ENCODE data around the gene CTSK. TPM values are rescaled to one million over a fixed set of nuclear protein-coding genes. Genes with fewer than 3 reads are reported as not detected.
"Not testable (repeated sequence)": the region's sequence is repeated elsewhere in the genome, so short reads cannot be mapped to it uniquely, and the experiment has no call there.

The CTSK gene
- 10 to 100 TPM; 42.0 to 87.9 (median 45.5) TPM for total RNA-seq

DNA sequence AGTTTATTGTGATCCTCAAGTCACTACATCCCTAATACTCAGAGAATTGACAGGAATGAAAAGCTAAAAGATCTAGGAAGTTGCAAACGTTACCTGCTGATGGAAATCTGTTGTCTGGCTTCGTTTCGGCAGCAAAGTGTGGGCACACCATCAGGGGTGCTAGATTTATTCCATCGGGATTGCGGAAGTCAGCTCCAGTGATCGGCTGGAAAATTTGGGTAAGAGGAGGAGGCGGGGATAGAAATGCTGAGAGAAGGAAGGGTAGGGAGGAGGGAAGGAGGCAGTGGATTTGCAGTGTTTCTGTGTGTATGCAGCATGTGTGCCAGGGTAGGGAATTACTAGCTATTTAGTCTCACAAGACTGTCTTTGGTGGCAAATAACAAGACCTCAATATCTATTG, at the start of gene CTSK:
TSS of gene CTSK (minus strand) at position 140 of the 400 bp plus-strand sequence. CDS start 1,455 bp downstream, outside the sequence.
- Histone ChIP-seq H3K4me3 (peak within 1 kb of the TSS; percentile 19 to 46 (median 22)), H3K9me3 (no peaks in the 10 kb centered on the region), H3K27me3 (no peaks in the 10 kb centered on the region), H3K36me3 (peaks cover 0 to 49% (median 7%) of the 10 kb centered on the region in 3 donors), H3K4me1 (peaks cover 0 to 37% (median 0%) of the 10 kb centered on the region in 4 donors), H3K27ac (peak within 1 kb of the TSS; percentile 17 to 80 (median 57))
- DNase-seq (ENCODE audit: low spot score in 2 of 2), result peak in 1 of 2 donors; percentile 48
- WGBS, 2 donors, result 31 to 33% methylated on average over 7 of the region's 7 CpGs
- TF ChIP-seq POLR2A (IDR thresholded peaks at IDR 0.05), result peak in 1 of 2 donors; percentile 30
- TF ChIP-seq, protein P1, sequence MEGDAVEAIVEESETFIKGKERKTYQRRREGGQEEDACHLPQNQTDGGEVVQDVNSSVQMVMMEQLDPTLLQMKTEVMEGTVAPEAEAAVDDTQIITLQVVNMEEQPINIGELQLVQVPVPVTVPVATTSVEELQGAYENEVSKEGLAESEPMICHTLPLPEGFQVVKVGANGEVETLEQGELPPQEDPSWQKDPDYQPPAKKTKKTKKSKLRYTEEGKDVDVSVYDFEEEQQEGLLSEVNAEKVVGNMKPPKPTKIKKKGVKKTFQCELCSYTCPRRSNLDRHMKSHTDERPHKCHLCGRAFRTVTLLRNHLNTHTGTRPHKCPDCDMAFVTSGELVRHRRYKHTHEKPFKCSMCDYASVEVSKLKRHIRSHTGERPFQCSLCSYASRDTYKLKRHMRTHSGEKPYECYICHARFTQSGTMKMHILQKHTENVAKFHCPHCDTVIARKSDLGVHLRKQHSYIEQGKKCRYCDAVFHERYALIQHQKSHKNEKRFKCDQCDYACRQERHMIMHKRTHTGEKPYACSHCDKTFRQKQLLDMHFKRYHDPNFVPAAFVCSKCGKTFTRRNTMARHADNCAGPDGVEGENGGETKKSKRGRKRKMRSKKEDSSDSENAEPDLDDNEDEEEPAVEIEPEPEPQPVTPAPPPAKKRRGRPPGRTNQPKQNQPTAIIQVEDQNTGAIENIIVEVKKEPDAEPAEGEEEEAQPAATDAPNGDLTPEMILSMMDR (IDR thresholded peaks at IDR 0.05), result no peak
- TF ChIP-seq EP300 (IDR thresholded peaks at IDR 0.05), result peak in 1 of 2 donors; percentile 63

DNA sequence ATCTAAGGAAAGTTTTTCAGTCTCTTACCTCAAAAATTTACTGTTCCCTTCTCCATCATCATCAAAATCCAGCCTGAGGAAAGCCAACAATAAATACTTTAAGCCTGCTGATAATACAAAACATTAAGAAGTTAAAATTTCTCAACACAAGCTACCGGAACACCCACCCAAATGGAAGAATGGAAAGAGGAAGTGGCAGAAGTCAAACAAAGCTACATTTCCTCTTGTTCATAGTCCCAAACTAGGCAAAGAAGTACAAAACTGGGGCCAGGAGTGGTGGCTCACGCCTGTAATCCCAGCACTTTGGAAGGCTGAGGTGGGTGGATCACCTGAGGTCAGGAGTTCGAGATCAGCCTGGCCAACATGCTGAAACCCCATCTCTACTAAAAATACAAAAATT, 44.7 kb upstream of the CTSK start:
- H3K4me1 ChIP-seq; H3K9me3 ChIP-seq; H3K4me3 ChIP-seq; H3K27me3 ChIP-seq; DNase-seq (ENCODE audit: low spot score in 2 of 2): not testable (repeated sequence)
- WGBS, 2 donors, result 85% methylated on average over 3 of the region's 3 CpGs
- Histone ChIP-seq H3K27ac (peak overlapping the region in 2 of 4 donors; percentile 5 to 60), H3K36me3 (peaks cover 0 to 78% (median 0%) of the 10 kb centered on the region in 3 donors)

DNA sequence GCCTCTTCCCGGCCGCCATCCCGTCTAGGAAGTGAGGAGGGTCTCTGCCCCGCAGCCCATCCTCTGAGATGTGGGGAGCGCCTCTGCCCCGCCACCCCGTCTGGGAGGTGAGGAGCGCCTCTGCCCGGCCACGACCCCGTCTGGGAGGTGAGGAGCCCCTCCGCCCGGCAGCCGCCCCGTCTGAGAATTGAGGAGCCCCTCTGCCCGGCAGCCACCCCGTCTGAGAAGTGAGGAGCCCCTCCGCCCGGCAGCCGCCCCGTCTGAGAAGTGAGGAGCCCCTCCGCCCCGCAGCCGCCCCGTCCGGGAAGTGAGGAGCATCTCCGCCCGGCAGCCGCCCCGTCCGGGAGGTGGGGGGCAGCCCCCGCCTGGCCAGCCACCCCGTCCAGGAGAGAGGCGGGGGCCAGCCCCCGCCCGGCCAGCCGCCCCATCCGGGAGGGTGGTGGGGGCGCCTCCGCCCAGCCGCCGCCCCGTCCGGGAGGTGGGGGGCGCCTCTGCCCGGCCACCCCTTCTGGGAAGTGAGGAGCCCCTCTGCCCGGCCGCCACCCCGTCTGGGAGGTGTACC, 42.8 kb upstream of the CTSK start:
- H3K36me3 ChIP-seq, result peaks cover 0 to 69% (median 0%) of the 10 kb centered on the region in 3 donors
- 95 to 97% methylated on average over 13 to 31 of the region's 49 CpGs for WGBS, 2 donors
- not testable (repeated sequence) for H3K27me3 ChIP-seq; H3K4me1 ChIP-seq; H3K4me3 ChIP-seq; H3K9me3 ChIP-seq; DNase-seq (ENCODE audit: low spot score in 2 of 2); H3K27ac ChIP-seq

DNA sequence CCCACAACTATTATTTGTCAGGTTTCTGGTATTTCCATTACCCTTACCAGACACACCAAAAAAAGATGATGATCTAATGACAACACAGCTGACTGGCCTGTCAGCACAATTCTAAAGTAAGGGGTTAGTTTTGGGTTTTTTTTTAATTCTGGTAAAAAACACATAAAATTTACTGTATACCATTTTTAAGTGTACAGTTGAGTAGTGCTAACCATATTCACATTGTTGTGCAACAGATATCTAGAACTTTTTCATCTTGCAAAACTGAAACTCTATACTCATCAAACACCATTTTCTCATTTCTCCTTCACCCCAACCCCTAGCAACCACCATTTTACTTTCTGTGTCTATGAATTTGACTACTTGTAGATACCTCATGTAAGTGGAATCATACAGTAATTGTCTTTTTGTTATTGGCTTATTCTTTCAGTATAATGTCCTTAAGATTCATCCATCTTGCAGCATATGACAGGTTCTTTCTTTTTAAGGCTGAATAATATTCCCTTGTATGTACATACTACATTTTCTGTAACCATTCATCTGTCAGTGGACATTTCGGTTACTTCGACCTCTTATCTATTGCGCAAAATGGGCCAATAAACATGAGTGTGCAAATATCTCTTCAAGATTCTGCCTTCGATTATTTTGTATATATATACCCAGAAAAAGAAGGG, 38.5 kb upstream of the CTSK start:
- TF ChIP-seq POLR2A (IDR thresholded peaks at IDR 0.05) (no peak), EP300 (IDR thresholded peaks at IDR 0.05) (no peak)
- TF ChIP-seq, protein P1 (IDR thresholded peaks at IDR 0.05), result no peak
- peaks cover 0 to 20% (median 0%) of the 10 kb centered on the region in 4 donors for H3K4me1 ChIP-seq
- peaks cover 0 to 46% (median 0%) of the 10 kb centered on the region in 3 donors for H3K36me3 ChIP-seq
- 96 to 99% methylated on average over 4 of the region's 4 CpGs for WGBS, 2 donors
- H3K9me3 ChIP-seq, result no peaks in the 10 kb centered on the region
- no peak overlapping the region for H3K4me3 ChIP-seq
- no peak for DNase-seq (ENCODE audit: low spot score in 2 of 2)
- H3K27ac ChIP-seq, result no peak overlapping the region
- no peaks in the 10 kb centered on the region for H3K27me3 ChIP-seq

DNA sequence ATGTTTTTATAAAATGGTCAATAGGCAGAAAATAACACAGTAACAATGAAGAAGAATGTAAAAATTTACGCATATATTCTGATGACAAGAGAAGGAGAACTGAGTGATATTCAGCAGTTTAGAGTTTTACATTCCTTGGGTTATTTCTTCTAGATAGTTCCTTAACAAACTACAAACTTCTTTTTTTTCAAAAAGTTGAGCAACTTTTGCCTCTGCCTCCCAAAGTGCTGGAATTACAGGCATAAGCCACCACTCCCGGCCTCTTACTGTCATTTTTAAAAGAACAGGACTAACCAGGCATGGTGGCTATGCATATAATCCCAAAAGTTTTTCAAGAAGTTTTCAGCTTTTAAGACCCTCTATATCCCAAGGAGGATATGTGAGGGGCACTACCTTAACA, 35.4 kb upstream of the CTSK start:
- TF ChIP-seq EP300 (IDR thresholded peaks at IDR 0.05) (no peak), POLR2A (IDR thresholded peaks at IDR 0.05) (no peak)
- TF ChIP-seq, protein P1 (IDR thresholded peaks at IDR 0.05), result no peak
- H3K9me3 ChIP-seq, result no peaks in the 10 kb centered on the region
- no peak overlapping the region for H3K4me3 ChIP-seq
- H3K27ac ChIP-seq, result no peak overlapping the region
- peaks cover 0 to 20% (median 0%) of the 10 kb centered on the region in 4 donors for H3K4me1 ChIP-seq
- peaks cover 0 to 32% (median 3%) of the 10 kb centered on the region in 3 donors for H3K36me3 ChIP-seq
- DNase-seq (ENCODE audit: low spot score in 2 of 2), result no peak
- H3K27me3 ChIP-seq, result no peaks in the 10 kb centered on the region
- 83% methylated on average over 2 of the region's 2 CpGs for WGBS, 2 donors

DNA sequence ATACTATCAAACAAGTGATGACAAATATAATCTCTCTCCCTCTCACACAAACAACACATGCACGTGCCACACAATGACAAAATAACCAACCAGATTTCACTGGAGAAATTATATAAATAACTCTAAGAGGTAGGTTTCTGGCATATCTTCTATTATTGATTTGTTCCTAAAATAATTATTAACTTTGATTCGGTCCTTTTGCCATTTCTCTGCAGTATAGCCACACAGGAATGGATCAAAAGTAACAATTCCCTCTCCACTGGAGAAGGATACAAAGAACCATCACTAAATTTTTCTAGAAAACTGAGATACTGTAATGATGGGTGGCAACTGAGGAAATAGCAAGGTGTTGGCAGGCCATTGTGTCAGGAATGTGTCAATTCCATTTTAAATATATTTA, 34.9 kb upstream of the CTSK start:
- Histone ChIP-seq H3K9me3 (no peaks in the 10 kb centered on the region), H3K4me3 (no peak overlapping the region), H3K4me1 (peaks cover 0 to 19% (median 0%) of the 10 kb centered on the region in 4 donors), H3K27me3 (no peaks in the 10 kb centered on the region), H3K36me3 (peaks cover 0 to 32% (median 4%) of the 10 kb centered on the region in 3 donors), H3K27ac (no peak overlapping the region)
- TF ChIP-seq POLR2A (IDR thresholded peaks at IDR 0.05) (no peak), EP300 (IDR thresholded peaks at IDR 0.05) (no peak)
- TF ChIP-seq, protein P1 (IDR thresholded peaks at IDR 0.05), result no peak
- WGBS, 2 donors, result 87 to 95% methylated on average over 2 of the region's 2 CpGs
- DNase-seq (ENCODE audit: low spot score in 2 of 2), result no peak

All from tibial nerve (tissue), 4 donors.